ENCODE data around the gene SCAI.

Gene SCAI

GRCh38 chr9:125049212-125050049 lies 93.9 kb downstream of the SCAI start:
- TF ChIP-seq RAD21 (IDR thresholded peaks at IDR 0.05; ENCODE audit: low read depth) (no peak), TEAD4 (IDR thresholded peaks at IDR 0.05) (no peak), TAF1 (IDR thresholded peaks at IDR 0.05; ENCODE audit: low read depth) (no peak), MAX (IDR thresholded peaks at IDR 0.05) (no peak), REST (IDR thresholded peaks at IDR 0.05; ENCODE audit: low read depth) (no peak), YY1 (IDR thresholded peaks at IDR 0.05; ENCODE audit: low read depth) (no peak), CEBPB (IDR thresholded peaks at IDR 0.05) (no peak), NFIC (IDR thresholded peaks at IDR 0.05) (no peak), EGR1 (IDR thresholded peaks at IDR 0.05) (no peak)
- TF ChIP-seq, protein P1, sequence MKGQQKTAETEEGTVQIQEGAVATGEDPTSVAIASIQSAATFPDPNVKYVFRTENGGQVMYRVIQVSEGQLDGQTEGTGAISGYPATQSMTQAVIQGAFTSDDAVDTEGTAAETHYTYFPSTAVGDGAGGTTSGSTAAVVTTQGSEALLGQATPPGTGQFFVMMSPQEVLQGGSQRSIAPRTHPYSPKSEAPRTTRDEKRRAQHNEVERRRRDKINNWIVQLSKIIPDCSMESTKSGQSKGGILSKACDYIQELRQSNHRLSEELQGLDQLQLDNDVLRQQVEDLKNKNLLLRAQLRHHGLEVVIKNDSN (IDR thresholded peaks at IDR 0.05) = no peak

GRCh38 chr9:125043631-125044030 lies 99.7 kb downstream of the SCAI start:
- no peak for TF ChIP-seq NFIC (IDR thresholded peaks at IDR 0.05)

GRCh38 chr9:125043148-125043547 lies 100.2 kb downstream of the SCAI start:
- TF ChIP-seq TAF1 (IDR thresholded peaks at IDR 0.05; ENCODE audit: low read depth) (no peak), EP300 (IDR thresholded peaks at IDR 0.05; ENCODE audit: borderline replicate concordance) (no peak)

DNA sequence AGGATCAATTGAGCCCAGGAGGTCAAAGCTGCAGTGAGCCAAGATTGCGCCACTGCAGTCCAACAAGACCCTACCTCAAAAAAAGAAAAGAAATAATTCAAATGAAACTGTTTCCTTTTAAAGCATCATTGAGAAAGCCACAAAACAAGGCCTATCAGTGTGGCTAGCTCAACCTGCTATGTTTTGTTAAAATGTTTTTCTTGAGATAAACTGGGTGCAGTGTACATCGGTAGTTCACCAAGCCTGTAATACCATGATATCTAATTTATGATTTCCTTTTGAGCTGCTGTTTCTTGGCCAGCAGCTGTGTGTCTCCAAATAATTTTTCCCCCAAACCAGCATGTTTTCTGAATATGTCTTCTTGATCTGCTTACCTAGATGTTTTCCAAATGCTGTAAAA lies 105.2 kb downstream of the SCAI start:
- no peak for TF ChIP-seq YY1 (IDR thresholded peaks at IDR 0.05; ENCODE audit: low read depth)
- TF ChIP-seq TCF12 (IDR thresholded peaks at IDR 0.05; ENCODE audit: low read depth) = no peak
- no peak for TF ChIP-seq EGR1 (IDR thresholded peaks at IDR 0.05)
- no peak for TF ChIP-seq CREB1 (IDR thresholded peaks at IDR 0.05; ENCODE audit: low read depth)
- TF ChIP-seq TAF1 (IDR thresholded peaks at IDR 0.05; ENCODE audit: low read depth) = no peak
- no peak for TF ChIP-seq MAX (IDR thresholded peaks at IDR 0.05)
- TF ChIP-seq RAD21 (IDR thresholded peaks at IDR 0.05; ENCODE audit: low read depth) = no peak
- no peak for TF ChIP-seq EP300 (IDR thresholded peaks at IDR 0.05; ENCODE audit: borderline replicate concordance)
- TF ChIP-seq FOXM1 (IDR thresholded peaks at IDR 0.05; ENCODE audit: borderline replicate concordance, low read depth) = no peak
- no peak for TF ChIP-seq REST (IDR thresholded peaks at IDR 0.05; ENCODE audit: low read depth)
- no peak for TF ChIP-seq CEBPB (IDR thresholded peaks at IDR 0.05)

DNA sequence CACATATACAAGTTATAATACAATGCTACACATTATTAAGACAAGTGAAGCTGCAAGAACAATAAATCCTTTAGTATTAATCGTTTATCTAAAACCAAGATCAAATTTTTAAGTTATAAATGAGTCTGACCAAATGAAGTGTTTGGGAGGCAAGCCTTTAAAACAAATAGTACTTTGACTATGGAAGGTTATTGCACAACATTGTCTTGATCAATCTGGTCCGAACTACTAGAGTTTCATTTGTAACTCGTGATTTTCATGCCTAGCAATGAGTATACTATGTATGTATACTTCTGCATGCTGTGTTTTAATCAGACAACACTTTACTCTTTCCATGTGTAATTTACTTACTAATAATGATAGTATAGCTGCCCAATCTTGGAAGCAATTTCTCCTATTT lies 115.3 kb downstream of the SCAI start:
- no peak for TF ChIP-seq YY1 (IDR thresholded peaks at IDR 0.05; ENCODE audit: low read depth)
- TF ChIP-seq TAF1 (IDR thresholded peaks at IDR 0.05; ENCODE audit: low read depth) = no peak
- TF ChIP-seq, protein P1 (IDR thresholded peaks at IDR 0.05) = no peak
- TF ChIP-seq EP300 (IDR thresholded peaks at IDR 0.05; ENCODE audit: borderline replicate concordance) = no peak
- TF ChIP-seq ZBTB7A (IDR thresholded peaks at IDR 0.05; ENCODE audit: low read depth) = no peak
- TF ChIP-seq CEBPB (IDR thresholded peaks at IDR 0.05) = no peak
- no peak for TF ChIP-seq NFIC (IDR thresholded peaks at IDR 0.05)
- no peak for TF ChIP-seq MAX (IDR thresholded peaks at IDR 0.05)
- TF ChIP-seq FOXM1 (IDR thresholded peaks at IDR 0.05; ENCODE audit: borderline replicate concordance, low read depth) = no peak
- TF ChIP-seq RAD21 (IDR thresholded peaks at IDR 0.05; ENCODE audit: low read depth) = no peak
- TF ChIP-seq EGR1 (IDR thresholded peaks at IDR 0.05) = no peak
- TF ChIP-seq REST (IDR thresholded peaks at IDR 0.05; ENCODE audit: low read depth) = no peak
- no peak for TF ChIP-seq TCF12 (IDR thresholded peaks at IDR 0.05; ENCODE audit: low read depth)
- no peak for TF ChIP-seq TEAD4 (IDR thresholded peaks at IDR 0.05)
- no peak for TF ChIP-seq CREB1 (IDR thresholded peaks at IDR 0.05; ENCODE audit: low read depth)

All from Ishikawa (cell line).